GM12891 (cell line): ENCODE data around the gene ST8SIA3.

Source experiments
- DNase-seq: peaks from one replicate; pipeline ENCODE4 v3.0.0; 2011; ENCODE audit warnings: low spot score; ENCODE audit not compliant: insufficient read length
- FAIRE-seq: peaks from 2 replicates; lab custom pipeline; 2011; peaks lifted over from hg19 to GRCh38; lab: Jason Lieb, UNC
- PAX5 ChIP-seq: IDR thresholded peaks from 2 replicates; pipeline ENCODE4 v1.6.1; 2011; ENCODE audit warnings: low read length, moderate library complexity, mild to moderate bottlenecking; ENCODE audit not compliant: insufficient read depth, severe bottlenecking
- POLR2A ChIP-seq: IDR thresholded peaks from 2 replicates; pipeline ENCODE4 v1.6.1; 2011; ENCODE audit warnings: low read depth, low read length, control low read depth
- POLR2AphosphoS5 ChIP-seq: IDR thresholded peaks from 2 replicates; pipeline ENCODE4 v1.6.1; 2011; ENCODE audit warnings: low read depth, low read length, control low read depth
- POU2F2 ChIP-seq: IDR thresholded peaks from 2 replicates; pipeline ENCODE4 v1.6.1; 2011; ENCODE audit warnings: low read depth, mild to moderate bottlenecking, control low read depth, low read length, moderate library complexity
- SPI1 ChIP-seq: IDR thresholded peaks from 2 replicates; pipeline ENCODE4 v1.6.1; 2011; ENCODE audit warnings: low read depth, low read length, control low read depth
- TAF1 ChIP-seq: IDR thresholded peaks from 2 replicates; pipeline ENCODE4 v1.6.1; 2011; ENCODE audit warnings: low read depth, low read length, control low read depth

The ST8SIA3 gene

GRCh38 chr18:57404345-57404744 is 52.0 kb downstream of the ST8SIA3 start:
- no peak for TF ChIP-seq PAX5
- no peak for TF ChIP-seq TAF1
- TF ChIP-seq SPI1 = no peak
- no peak for TF ChIP-seq POLR2A
- no peak for TF ChIP-seq POU2F2
- no peak for TF ChIP-seq POLR2AphosphoS5
- no peak for DNase-seq
- no peak for FAIRE-seq

GRCh38 chr18:57409650-57410049 is 57.3 kb downstream of the ST8SIA3 start:
- no peak for FAIRE-seq
- DNase-seq = no peak
- TF ChIP-seq POLR2AphosphoS5 = no peak
- TF ChIP-seq POU2F2 = no peak
- no peak for TF ChIP-seq TAF1
- no peak for TF ChIP-seq SPI1
- no peak for TF ChIP-seq PAX5
- no peak for TF ChIP-seq POLR2A

GRCh38 chr18:57410749-57411148 is 58.4 kb downstream of the ST8SIA3 start:
- no peak for FAIRE-seq
- no peak for DNase-seq
- TF ChIP-seq POLR2AphosphoS5 (no peak), SPI1 (no peak), POLR2A (no peak), PAX5 (no peak), TAF1 (no peak), POU2F2 (no peak)

GRCh38 chr18:57416542-57416941 is 64.2 kb downstream of the ST8SIA3 start:
- no peak for DNase-seq
- FAIRE-seq = no peak
- no peak for TF ChIP-seq TAF1
- TF ChIP-seq POU2F2 = no peak
- no peak for TF ChIP-seq POLR2AphosphoS5
- TF ChIP-seq SPI1 = no peak
- no peak for TF ChIP-seq PAX5
- no peak for TF ChIP-seq POLR2A
